AG09319 (cell line): ENCODE results near the gene BAIAP2.

Experiments used
- DNase-seq: peaks from one replicate; pipeline ENCODE4 v3.0.0-alpha.2; 2010; ENCODE audit warnings: low read depth; ENCODE audit errors: extremely low read depth
- TF ChIP-seq, protein P1 (sequence below): IDR thresholded peaks from 2 replicates; pipeline ENCODE4 v1.5.1; 2011; ENCODE audit warnings: low read depth, mild to moderate bottlenecking, inconsistent platforms, low read length, moderate library complexity

The BAIAP2 gene

GRCh38 chr17:81137248-81137647 lies 102.3 kb downstream of the BAIAP2 start:
- TF ChIP-seq, protein P1, sequence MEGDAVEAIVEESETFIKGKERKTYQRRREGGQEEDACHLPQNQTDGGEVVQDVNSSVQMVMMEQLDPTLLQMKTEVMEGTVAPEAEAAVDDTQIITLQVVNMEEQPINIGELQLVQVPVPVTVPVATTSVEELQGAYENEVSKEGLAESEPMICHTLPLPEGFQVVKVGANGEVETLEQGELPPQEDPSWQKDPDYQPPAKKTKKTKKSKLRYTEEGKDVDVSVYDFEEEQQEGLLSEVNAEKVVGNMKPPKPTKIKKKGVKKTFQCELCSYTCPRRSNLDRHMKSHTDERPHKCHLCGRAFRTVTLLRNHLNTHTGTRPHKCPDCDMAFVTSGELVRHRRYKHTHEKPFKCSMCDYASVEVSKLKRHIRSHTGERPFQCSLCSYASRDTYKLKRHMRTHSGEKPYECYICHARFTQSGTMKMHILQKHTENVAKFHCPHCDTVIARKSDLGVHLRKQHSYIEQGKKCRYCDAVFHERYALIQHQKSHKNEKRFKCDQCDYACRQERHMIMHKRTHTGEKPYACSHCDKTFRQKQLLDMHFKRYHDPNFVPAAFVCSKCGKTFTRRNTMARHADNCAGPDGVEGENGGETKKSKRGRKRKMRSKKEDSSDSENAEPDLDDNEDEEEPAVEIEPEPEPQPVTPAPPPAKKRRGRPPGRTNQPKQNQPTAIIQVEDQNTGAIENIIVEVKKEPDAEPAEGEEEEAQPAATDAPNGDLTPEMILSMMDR: no peak
- DNase-seq: no peak

DNA sequence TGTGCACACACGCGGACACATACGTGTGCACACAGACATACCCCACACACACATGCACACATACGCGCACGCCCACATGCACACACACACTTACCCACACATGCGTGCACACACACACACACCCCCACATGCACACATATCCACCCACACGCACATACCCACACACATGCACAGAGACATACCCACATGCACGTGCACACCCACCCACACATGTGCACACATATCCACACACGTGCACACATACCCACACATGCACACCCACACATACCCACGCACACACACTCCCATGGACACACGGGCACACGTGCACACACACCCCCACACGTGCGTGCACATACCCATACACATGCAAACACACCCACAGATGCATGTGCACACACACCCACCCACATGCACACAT lies 103.1 kb downstream of the BAIAP2 start:
- TF ChIP-seq, protein P1: no peak
- no peak for DNase-seq

DNA sequence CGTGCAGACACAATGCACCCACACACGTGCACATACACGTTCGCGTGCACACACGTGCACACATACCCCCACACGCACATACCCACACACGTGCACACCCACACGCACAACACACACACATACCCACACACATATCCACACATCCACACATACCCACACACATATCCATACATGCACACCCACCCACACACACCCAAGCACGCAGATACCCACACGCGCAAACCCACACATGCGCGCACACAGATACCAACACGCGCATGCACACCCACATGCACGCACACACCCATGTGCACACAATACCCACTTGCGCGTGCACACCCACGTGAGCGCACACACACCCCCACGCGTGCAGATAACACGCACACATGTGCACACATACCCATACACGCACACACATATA lies 103.5 kb downstream of the BAIAP2 start:
- DNase-seq: no peak
- TF ChIP-seq, protein P1: no peak

DNA sequence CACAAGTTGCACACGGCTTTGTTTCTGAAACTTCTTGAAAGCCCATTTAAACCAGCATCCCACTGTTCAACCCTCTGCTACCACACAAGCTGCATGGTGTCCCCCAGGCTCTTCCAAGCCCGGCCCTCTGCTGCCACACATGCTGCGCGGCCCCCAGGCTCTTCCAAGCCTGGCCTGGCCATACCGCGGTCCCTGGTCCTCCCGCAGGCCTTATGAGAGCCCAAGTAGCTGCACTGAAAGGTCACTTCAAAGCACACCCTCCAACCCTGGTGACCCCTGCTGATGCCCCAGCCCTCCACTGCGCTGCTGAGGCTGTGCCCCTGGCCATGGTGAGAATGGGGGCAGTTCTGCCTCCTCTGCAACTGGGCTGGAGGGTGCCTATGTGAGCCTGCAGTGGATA lies 104.5 kb downstream of the BAIAP2 start:
- DNase-seq: no peak

DNA sequence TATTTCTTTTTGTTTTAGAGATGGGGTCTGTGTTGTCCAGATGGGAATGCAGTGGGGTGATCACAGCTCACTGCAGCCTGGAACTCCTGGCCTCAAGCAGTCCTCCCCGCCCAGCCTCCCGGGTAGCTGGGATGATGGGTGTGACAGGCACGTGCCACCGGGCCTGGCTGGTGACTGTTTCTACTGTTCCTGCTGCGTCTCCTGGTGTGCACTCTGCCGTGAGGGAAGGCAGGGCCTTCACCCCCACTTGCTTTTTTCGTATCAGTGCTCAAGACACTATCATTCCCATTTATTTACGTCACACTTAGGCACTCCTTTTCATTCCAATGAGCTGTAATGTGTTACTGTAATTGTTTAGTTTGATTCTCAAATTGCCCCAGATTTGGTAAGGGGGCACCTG lies 105.1 kb downstream of the BAIAP2 start:
- no peak for DNase-seq
- TF ChIP-seq, protein P1: no peak

More for the DNA sequence above, 104.5 kb downstream of the BAIAP2 start:
- TF ChIP-seq, protein P1: no peak

DNA sequence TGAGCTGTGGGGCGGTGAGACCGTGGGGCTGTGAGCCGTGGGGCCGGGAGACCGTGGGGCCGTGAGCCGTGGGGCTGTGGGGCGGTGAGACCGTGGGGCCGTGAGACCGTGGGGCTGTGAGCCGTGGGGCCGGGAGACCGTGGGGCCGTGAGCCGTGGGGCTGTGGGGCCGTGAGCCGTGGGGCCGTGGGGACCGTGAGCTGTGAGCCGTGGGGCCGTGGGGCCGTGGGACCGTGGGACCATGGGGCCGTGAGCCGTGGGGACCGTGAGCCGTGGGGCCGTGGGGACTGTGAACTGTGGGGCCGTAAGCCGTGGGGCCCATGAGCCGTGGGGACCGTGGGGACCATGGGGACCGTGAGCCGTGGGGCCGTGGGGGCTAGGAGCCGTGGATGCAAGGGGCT lies 105.7 kb downstream of the BAIAP2 start:
- TF ChIP-seq, protein P1: no peak
- no peak for DNase-seq

GRCh38 chr17:81142301-81143199 lies 107.6 kb downstream of the BAIAP2 start:
- DNase-seq: peak; percentile 41
- TF ChIP-seq, protein P1: peak; percentile 73
